ENCODE results near the gene CNTLN. TPM values are rescaled to one million over a fixed set of nuclear protein-coding genes. Genes with fewer than 3 reads are reported as not detected.

Gene CNTLN
- total RNA-seq, 1 experiment from 2014 or later: 15.0 TPM

DNA sequence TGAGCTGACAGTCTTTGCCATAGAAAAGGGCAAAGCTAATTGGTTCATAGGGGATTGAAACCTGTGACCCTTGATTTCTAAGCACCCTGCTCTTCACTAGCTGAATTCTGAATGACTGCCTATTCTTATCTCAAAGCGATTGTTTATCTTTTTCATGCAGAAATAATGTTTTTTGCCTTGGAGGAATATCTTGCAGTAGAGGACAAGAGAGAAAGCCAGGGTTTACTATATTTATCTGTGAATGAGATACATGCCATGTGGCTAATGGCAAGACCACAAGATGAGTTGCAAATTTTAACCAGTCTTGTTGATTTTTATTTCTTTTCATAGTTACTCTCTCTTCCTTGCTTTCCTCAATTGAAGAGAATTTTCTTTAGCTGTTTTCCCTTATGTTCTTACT, 185.0 kb downstream of the CNTLN start:
- Histone ChIP-seq H2BK5ac (ENCODE audit: insufficient read length, low read length) (no peak overlapping the region), H4K20me1 (ENCODE audit: control insufficient read depth, insufficient read depth, insufficient read length) (no peaks in the 10 kb centered on the region), H3K18ac (ENCODE audit: insufficient read length, low read depth, low read length) (no peak overlapping the region), H3K4me2 (ENCODE audit: insufficient read depth, insufficient read length, low read length) (no peak overlapping the region), H3K79me1 (ENCODE audit: insufficient read depth, low read depth, low read length, poor library complexity, severe bottlenecking) (no peaks in the 10 kb centered on the region), H3K79me2 (ENCODE audit: insufficient read depth, low read length) (no peaks in the 10 kb centered on the region), H3K27ac (ENCODE audit: insufficient read length, low read depth, low read length) (no peak overlapping the region), H4K91ac (ENCODE audit: insufficient read length, low read depth, low read length) (no peak overlapping the region), H3K9me3 (ENCODE audit: control insufficient read depth, low read depth, low read length) (no peaks in the 10 kb centered on the region), H3K4me1 (ENCODE audit: insufficient read depth, low read length) (no peaks in the 10 kb centered on the region), H3K14ac (ENCODE audit: insufficient read depth, low read length) (no peak overlapping the region), H3K23ac (ENCODE audit: insufficient read length, low read depth, low read length) (no peak overlapping the region), H2AFZ (ENCODE audit: low read length) (no peak overlapping the region), H2BK120ac (ENCODE audit: low read depth, low read length, poor library complexity, severe bottlenecking) (no peak overlapping the region), H3K56ac (ENCODE audit: insufficient read length, low read depth, low read length) (no peak overlapping the region), H2AK5ac (ENCODE audit: insufficient read length, low read length) (no peak overlapping the region), H3K27me3 (ENCODE audit: insufficient read depth, low read length) (no peaks in the 10 kb centered on the region), H2BK20ac (ENCODE audit: low read depth, low read length, poor library complexity, severe bottlenecking) (no peak overlapping the region), H2BK15ac (ENCODE audit: low read depth, low read length) (no peak overlapping the region), H3T11ph (ENCODE audit: low read length) (no peak overlapping the region), H3K23me2 (ENCODE audit: insufficient read length, low read depth, low read length, poor library complexity, severe bottlenecking) (no peaks in the 10 kb centered on the region), H4K5ac (ENCODE audit: insufficient read length, low read depth, low read length) (no peak overlapping the region), H3K9ac (ENCODE audit: extremely low read depth, insufficient read length, low read length) (no peak overlapping the region), H3K4ac (ENCODE audit: low read depth, low read length) (no peak overlapping the region), H2BK12ac (ENCODE audit: insufficient read length, low read depth, low read length) (no peak overlapping the region), H4K8ac (replicated peaks; ENCODE audit: insufficient read length, low read depth, low read length) (no peak overlapping the region)
- WGBS (ENCODE audit: extremely low coverage, insufficient read length, low lambda C conversion rate): no CpG with 5 or more reads among the region's 1 CpG
- no peak for DNase-seq
- H3K27me3 Mint-ChIP-seq (ENCODE audit: low read depth): no peaks in the 10 kb centered on the region
- H3K4me3 Mint-ChIP-seq: no peak overlapping the region
- no peaks in the 10 kb centered on the region for H3K36me3 Mint-ChIP-seq (ENCODE audit: insufficient read depth in 1 of 3, low read depth in 3 of 3)
- TF ChIP-seq, protein P1, sequence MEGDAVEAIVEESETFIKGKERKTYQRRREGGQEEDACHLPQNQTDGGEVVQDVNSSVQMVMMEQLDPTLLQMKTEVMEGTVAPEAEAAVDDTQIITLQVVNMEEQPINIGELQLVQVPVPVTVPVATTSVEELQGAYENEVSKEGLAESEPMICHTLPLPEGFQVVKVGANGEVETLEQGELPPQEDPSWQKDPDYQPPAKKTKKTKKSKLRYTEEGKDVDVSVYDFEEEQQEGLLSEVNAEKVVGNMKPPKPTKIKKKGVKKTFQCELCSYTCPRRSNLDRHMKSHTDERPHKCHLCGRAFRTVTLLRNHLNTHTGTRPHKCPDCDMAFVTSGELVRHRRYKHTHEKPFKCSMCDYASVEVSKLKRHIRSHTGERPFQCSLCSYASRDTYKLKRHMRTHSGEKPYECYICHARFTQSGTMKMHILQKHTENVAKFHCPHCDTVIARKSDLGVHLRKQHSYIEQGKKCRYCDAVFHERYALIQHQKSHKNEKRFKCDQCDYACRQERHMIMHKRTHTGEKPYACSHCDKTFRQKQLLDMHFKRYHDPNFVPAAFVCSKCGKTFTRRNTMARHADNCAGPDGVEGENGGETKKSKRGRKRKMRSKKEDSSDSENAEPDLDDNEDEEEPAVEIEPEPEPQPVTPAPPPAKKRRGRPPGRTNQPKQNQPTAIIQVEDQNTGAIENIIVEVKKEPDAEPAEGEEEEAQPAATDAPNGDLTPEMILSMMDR (conservative IDR thresholded peaks at IDR 0.05): no peak
- H3K27ac Mint-ChIP-seq: no peak overlapping the region
- peaks cover 0 to 3% of the 10 kb centered on the region in 2 experiments; a peak in 1 of 4 replicates for H3K4me1 Mint-ChIP-seq
- no peaks in the 10 kb centered on the region for H3K9me3 Mint-ChIP-seq
